Retinal pigment epithelial cell (primary cell): ENCODE data around the gene NLRX1.
A peak's percentile ranks its signal among the peaks of the same experiment; 100 is the strongest.

Experiments used
- DNase-seq: peaks from one replicate; pipeline ENCODE4 v3.0.0-alpha.2; 2010; ENCODE audit warnings: low read depth
- H3K4me3 ChIP-seq: 2 replicates; pipeline ENCODE4 v1.5.1; 2011; ENCODE audit warnings: mild to moderate bottlenecking, low read length, control low read depth, moderate library complexity
- TF ChIP-seq, protein P1 (sequence below): conservative IDR thresholded peaks from 2 replicates; pipeline ENCODE4 v1.5.1; 2011; ENCODE audit warnings: low read depth, low read length, control low read depth, inconsistent platforms

Gene NLRX1

DNA sequence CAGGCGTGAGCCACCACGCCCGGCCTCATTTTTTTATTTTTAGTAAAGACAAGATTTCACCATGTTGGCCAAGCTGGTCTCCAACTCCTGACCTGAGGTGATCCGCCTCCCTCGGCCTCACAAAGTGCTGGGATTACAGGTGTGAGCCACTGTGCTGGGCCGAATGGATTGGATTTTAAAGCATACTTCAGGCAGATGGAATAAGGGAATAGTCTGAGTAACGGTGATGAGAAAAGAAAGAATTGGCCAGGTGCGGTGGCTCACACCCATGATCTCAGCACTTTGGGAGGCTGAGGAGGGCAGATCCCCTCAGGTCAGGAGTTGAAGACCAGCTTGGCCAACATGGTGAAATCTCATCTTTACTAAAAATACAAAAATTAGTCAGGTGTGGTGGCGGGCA is 35.5 kb downstream of the NLRX1 start:
- no peak for DNase-seq
- TF ChIP-seq, protein P1, sequence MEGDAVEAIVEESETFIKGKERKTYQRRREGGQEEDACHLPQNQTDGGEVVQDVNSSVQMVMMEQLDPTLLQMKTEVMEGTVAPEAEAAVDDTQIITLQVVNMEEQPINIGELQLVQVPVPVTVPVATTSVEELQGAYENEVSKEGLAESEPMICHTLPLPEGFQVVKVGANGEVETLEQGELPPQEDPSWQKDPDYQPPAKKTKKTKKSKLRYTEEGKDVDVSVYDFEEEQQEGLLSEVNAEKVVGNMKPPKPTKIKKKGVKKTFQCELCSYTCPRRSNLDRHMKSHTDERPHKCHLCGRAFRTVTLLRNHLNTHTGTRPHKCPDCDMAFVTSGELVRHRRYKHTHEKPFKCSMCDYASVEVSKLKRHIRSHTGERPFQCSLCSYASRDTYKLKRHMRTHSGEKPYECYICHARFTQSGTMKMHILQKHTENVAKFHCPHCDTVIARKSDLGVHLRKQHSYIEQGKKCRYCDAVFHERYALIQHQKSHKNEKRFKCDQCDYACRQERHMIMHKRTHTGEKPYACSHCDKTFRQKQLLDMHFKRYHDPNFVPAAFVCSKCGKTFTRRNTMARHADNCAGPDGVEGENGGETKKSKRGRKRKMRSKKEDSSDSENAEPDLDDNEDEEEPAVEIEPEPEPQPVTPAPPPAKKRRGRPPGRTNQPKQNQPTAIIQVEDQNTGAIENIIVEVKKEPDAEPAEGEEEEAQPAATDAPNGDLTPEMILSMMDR = no peak
- no peak overlapping the region for H3K4me3 ChIP-seq

DNA sequence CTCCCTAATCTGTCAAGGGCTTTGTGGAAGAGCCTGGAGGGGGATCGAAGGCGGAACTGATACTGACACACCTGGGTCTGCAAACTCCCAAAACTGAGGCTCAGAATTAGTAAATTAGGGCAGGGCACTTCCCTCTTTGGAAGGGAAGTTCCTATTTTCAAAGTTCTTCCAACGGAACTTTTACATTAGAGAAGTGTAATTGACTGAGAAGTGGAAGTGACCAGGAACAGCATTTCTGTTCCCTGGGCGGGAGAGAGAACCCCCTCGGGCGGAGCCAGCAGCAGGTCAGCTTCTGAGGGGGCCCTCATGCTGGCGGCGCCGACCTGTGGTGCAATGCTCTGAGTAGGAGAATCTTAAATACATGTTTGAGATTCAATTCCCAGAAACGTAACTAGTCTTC is 36.6 kb downstream of the NLRX1 start:
- TF ChIP-seq, protein P1 = no peak
- no peak overlapping the region for H3K4me3 ChIP-seq
- no peak for DNase-seq

DNA sequence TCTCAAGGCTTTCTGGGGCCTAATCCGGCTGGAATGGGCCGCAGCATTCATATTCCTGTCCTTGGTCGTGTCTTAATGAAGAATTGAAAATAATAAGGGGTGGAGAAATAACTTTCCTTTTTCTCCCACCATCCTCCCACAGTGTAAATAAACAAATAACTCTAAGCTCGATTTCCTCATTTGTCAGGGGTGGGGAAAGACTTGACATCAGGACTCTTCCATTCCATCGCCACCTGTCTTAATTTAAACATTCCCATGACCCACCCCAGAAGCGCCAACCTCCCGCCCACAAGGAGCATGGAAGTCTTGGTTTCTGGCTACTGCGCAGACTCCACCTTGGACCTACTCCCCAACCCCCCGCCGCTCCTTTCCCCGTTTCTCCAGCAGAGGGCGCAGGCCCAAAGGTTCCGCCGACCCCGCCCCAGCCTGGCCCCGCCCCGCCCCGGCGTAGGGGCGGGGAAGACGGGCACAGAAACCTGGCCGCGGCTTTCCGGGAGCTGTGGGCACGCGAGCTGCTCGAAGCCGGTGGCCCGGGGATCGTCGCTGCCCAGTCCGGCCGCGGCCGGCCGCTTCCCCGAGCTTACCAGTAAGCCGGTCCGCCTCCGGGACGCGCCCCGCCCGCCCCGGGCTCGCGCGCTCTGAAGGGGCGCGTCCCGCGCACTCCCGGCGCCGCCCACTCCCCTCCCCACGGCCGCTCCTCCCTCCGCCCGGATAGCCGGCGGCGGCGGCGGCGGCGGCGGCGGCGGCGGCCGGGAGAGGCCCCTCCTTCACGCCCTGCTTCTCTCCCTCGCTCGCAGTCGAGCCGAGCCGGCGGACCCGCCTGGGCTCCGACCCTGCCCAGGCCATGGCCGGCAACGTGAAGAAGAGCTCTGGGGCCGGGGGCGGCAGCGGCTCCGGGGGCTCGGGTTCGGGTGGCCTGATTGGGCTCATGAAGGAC is 37.3 kb downstream of the NLRX1 start, which contains the start of gene CBL:
Gene CBL (plus strand): TSS at position 766 of the 937 bp plus-strand sequence. CDS start 79 bp downstream, at position 845.
- peak; percentile 45 for DNase-seq
- peak within 1 kb of the TSS; percentile 75 for H3K4me3 ChIP-seq
- TF ChIP-seq, protein P1 = peak; percentile 82

DNA sequence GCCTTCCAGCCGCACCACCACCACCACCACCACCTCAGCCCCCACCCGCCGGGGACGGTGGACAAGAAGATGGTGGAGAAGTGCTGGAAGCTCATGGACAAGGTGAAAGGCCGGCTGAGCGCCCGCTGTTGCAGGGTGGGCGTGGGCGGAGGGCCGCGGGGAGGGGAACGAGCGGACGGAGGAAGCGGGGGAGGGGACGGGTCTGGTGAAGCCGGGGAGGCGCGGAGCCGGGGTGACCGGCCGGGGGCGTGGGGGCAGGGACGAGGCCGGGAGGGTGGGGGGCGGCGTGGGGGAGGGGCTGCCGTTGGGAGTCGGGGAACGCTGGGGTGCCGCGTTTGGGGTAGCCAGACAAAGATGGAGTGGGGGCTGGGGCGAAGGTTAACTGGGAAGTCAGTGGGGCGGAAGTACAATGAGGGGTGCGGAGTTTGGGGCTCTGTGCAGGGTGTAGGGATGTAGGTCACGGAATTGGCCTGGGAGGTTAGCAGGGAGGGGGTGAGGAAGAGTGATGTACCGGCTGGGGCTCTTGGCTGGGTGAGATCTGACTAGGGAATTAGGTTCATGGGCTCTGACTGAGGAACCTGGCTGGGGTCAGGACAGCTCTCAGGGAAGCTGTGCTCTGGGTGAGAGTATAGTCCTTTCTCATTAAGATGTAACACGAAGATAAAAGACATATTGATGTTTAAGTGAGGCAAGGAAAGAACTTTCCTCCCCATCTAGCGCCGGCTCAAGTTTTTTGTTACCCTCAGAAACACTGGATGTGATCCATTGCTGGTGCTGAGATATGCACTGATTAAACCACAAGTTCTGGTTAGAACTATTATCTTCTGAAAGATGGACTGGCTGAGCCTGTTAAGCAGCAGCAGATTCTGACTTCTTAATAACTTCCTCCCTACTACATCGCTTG is 38.2 kb downstream of the NLRX1 start:
- peak overlapping the region; percentile 75 for H3K4me3 ChIP-seq
- no peak for DNase-seq
- TF ChIP-seq, protein P1 = no peak

DNA sequence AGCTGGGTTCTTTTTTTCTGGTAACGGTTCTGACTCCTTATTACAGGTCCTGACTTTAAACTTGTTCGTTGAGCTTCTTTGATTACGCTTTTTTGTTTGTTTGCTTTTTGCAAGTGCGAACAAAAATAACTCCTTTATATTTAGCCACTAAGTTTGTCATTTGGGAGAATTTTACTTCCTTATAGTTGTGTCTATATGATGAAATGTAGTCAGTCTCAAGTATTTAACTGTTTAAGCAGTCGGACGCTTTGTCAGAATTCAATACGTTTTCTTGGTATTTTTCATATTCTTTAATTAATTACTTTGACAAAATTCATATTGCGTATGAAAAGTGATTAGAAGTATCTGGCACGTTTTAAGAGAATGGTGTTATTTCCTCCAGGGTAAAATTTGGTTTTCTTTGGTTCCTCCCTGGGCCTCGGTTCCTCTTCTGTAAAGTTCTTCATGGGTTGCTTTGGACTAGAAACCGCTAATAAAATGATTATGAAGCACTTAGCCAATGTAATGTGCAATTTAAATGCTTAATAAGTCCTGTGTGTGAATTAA is 39.0 kb downstream of the NLRX1 start:
- peak overlapping the region; percentile 75 for H3K4me3 ChIP-seq
- TF ChIP-seq, protein P1 = no peak
- no peak for DNase-seq

DNA sequence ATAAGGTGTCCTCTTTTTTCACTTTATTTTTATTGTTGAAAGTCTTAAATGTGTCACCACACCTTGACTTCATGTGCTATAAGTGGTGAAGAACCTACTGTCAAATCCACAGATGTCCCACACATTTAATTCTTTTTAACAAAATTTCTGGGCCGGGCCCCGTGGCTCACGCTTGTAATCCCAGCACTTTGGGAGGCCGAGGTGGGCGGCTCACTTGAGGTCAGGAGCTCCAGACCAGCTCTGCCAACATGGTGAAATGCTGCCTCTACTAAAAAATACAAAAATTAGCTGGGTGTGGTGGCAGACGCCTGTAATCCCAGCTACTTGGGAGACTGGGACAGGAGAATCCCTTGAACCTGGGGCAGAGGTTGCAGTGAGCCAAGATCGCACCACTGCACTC is 40.7 kb downstream of the NLRX1 start:
- TF ChIP-seq, protein P1 = no peak
- no peak overlapping the region for H3K4me3 ChIP-seq
- no peak for DNase-seq
